HepG2 (cell line): ENCODE results near the gene LGALS3. TPM values are rescaled to one million over a fixed set of nuclear protein-coding genes. Genes with fewer than 3 reads are reported as not detected.

Experiments
- AKAP8 ChIP-seq: sonication (generic); formaldehyde crosslinking; IDR thresholded peaks from 2 replicates; pipeline ENCODE4 v1.5.1; 2020; ENCODE audit warnings: mild to moderate bottlenecking, missing genetic modification reagents
- ARID5B ChIP-seq: IDR thresholded peaks from 2 replicates; pipeline ENCODE4 v1.4.0; 2020; ENCODE audit warnings: mild to moderate bottlenecking, missing genetic modification reagents
- BRCA1 ChIP-seq: sonication (generic); formaldehyde crosslinking; IDR thresholded peaks from 2 replicates; pipeline ENCODE4 v1.4.0; 2020; ENCODE audit warnings: missing genetic modification reagents
- HDAC6 ChIP-seq: fragments of 200-600 bp; sonication (generic); IDR thresholded peaks from 2 replicates; pipeline ENCODE4 v1.7.0; 2017; ENCODE audit warnings: mild to moderate bottlenecking, antibody characterized with exemption, low read length, low read depth
- JDP2 ChIP-seq: sonication (generic); formaldehyde crosslinking; IDR thresholded peaks from 2 replicates; pipeline ENCODE4 v1.8.1; 2022; ENCODE audit warnings: missing genetic modification reagents, borderline replicate concordance
- MAZ ChIP-seq, 2 experiments: sonication (generic) in 1 of 2; formaldehyde crosslinking in 1 of 2; IDR thresholded peaks; 2 replicates each; pipeline versions ENCODE4 v1.5.0 to v1.6.1; 2012 to 2020; ENCODE audit warnings: low read depth in 2 of 2, mild to moderate bottlenecking in 2 of 2, borderline replicate concordance in 1 of 2, improper control_type of control experiment in 1 of 2, low read length in 1 of 2, missing genetic modification reagents in 1 of 2, moderate library complexity in 1 of 2
- NBN ChIP-seq: fragments of 450-650 bp; conservative IDR thresholded peaks from 2 replicates; pipeline ENCODE4 v1.6.1; 2017
- PATZ1 ChIP-seq: sonication (generic); formaldehyde crosslinking; IDR thresholded peaks from 2 replicates; pipeline ENCODE4 v1.4.0; 2020; ENCODE audit warnings: missing genetic modification reagents
- PLSCR1 ChIP-seq: sonication (generic); formaldehyde crosslinking; IDR thresholded peaks from 2 replicates; pipeline ENCODE4 v1.5.0; 2020; ENCODE audit warnings: missing genetic modification reagents, mild to moderate bottlenecking, borderline replicate concordance
- RCOR2 ChIP-seq: IDR thresholded peaks from 2 replicates; pipeline ENCODE4 v1.6.1; 2016; ENCODE audit warnings: missing biosample characterization, missing genetic modification reagents
- TEAD3 ChIP-seq: optimal IDR thresholded peaks from 2 replicates; pipeline ENCODE3; 2016; ENCODE audit warnings: borderline replicate concordance
- YY1 ChIP-seq: IDR thresholded peaks from 2 replicates; pipeline ENCODE4 v1.6.1; 2011; ENCODE audit warnings: low read length, low read depth, moderate library complexity, mild to moderate bottlenecking; ENCODE audit not compliant: insufficient read depth, insufficient replicate concordance
- ZFAT ChIP-seq: sonication (generic); formaldehyde crosslinking; conservative IDR thresholded peaks from 2 replicates; pipeline ENCODE4 v1.8.1; 2023; ENCODE audit warnings: missing genetic modification reagents, inconsistent platforms
- ZFP37 ChIP-seq: sonication (generic); formaldehyde crosslinking; IDR thresholded peaks from 2 replicates; pipeline ENCODE4 v1.4.0; 2020; ENCODE audit warnings: missing genetic modification reagents, borderline replicate concordance
- ZNF281 ChIP-seq: sonication (generic); formaldehyde crosslinking; IDR thresholded peaks from 2 replicates; pipeline ENCODE4 v1.4.0; 2020; ENCODE audit warnings: missing genetic modification reagents, borderline replicate concordance
- ZNF335 ChIP-seq: sonication (generic); formaldehyde crosslinking; IDR thresholded peaks from 2 replicates; pipeline ENCODE4 v1.4.0; 2020; ENCODE audit warnings: missing genetic modification reagents
- ZNF597 ChIP-seq: sonication (generic); formaldehyde crosslinking; IDR thresholded peaks from 2 replicates; pipeline ENCODE4 v1.5.0; 2020; ENCODE audit warnings: missing genetic modification reagents
- ZNF614 ChIP-seq: IDR thresholded peaks from 2 replicates; pipeline ENCODE4 v1.6.1; 2018; ENCODE audit warnings: missing biosample characterization, missing genetic modification reagents, inconsistent platforms, borderline replicate concordance
- ZNF761 ChIP-seq: sonication (generic); formaldehyde crosslinking; conservative IDR thresholded peaks from 2 replicates; pipeline ENCODE4 v1.4.0; 2020; ENCODE audit warnings: mild to moderate bottlenecking, missing genetic modification reagents
- ZSCAN31 ChIP-seq: sonication (generic); formaldehyde crosslinking; IDR thresholded peaks from 2 replicates; pipeline ENCODE4 v1.5.0; 2020; ENCODE audit warnings: low read depth, mild to moderate bottlenecking, missing genetic modification reagents
- polyA plus RNA-seq, 8 experiments: library from polyadenylated mRNA; depleted of rRNA in 3 of 8; stranded (reverse) in 7 of 8; unstranded in 1 of 8; fragments of >200 nt; fragmentation: Illumina TruSeq in 4 of 8; extraction: Trizol in 4 of 8; gene quantifications; 2 replicates each; pipeline versions ENCODE4 v1.2.1 to v1.2.3, GENCODE V29; 2011 to 2016; ENCODE audit warnings: low read depth in 4 of 8, missing spikeins in 1 of 8, mixed read lengths in 1 of 8; ENCODE audit not compliant: insufficient read depth in 1 of 8
- total RNA-seq, 5 experiments: library from RNA; depleted of rRNA; stranded (reverse); fragments of >200 nt; fragmentation: Illumina TruSeq; extraction: Trizol; gene quantifications; 2 replicates each; pipeline ENCODE4 v1.2.3, GENCODE V29; 2016; ENCODE audit warnings: low read depth in 1 of 5

LGALS3 gene
- total and polyA plus RNA-seq, 2 of the 13 experiments (the other 11 are each of a cell fraction or from before 2014, with no cell fraction given) = 5.0 to 97.4 TPM

GRCh38 chr14:55114720-55115119 lies 14.3 kb upstream of the LGALS3 start (continued):
- TF ChIP-seq HDAC6 (no peak), JDP2 (CRISPR knock-in tag) (no peak), NBN (no peak), PLSCR1 (CRISPR knock-in tag) (no peak), TEAD3 (CRISPR knock-in tag) (peak; percentile 61), ZNF335 (CRISPR knock-in tag) (no peak), ZSCAN31 (no peak), ZNF597 (no peak), RCOR2 (peak; percentile 64; the same call in 1 of the 2 replicates), ZFAT (no peak), ZNF761 (CRISPR knock-in tag) (no peak), ZNF281 (CRISPR knock-in tag) (no peak), YY1 (no peak), MAZ (IDR thresholded peaks at IDR 0.05; ENCODE audit: borderline replicate concordance, low read depth, low read length) (no peak), MAZ (CRISPR knock-in tag; IDR thresholded peaks at IDR 0.05; ENCODE audit: low read depth) (no peak), AKAP8 (CRISPR knock-in tag) (no peak), BRCA1 (no peak), ARID5B (CRISPR knock-in tag) (peak; percentile 63), ZFP37 (CRISPR knock-in tag) (no peak), PATZ1 (no peak), ZNF614 (CRISPR knock-in tag) (0 out of 2 replicates have a peak, but pooled peaks have one; percentile 31)
